ENCODE results near the gene CIBAR2. TPM values are rescaled to one million over a fixed set of nuclear protein-coding genes. Genes with fewer than 3 reads are reported as not detected.

CIBAR2 gene
- not detected for total RNA-seq

GRCh38 chr16:85112364-85112763, at the start of gene CIBAR2:
CIBAR2 (minus strand) TSS chr16:85112472; CDS start chr16:85112352, 120 bp downstream.

Other genes with a start within 250 kb of the CIBAR2 start
- 25.7 TPM for gene ZDHHC7, start 100.9 kb downstream of the CIBAR2 start, total RNA-seq
- gene KIAA0513, start 84.7 kb downstream of the CIBAR2 start, total RNA-seq: 66.4 TPM

All from parietal lobe (tissue), 1 donor.